ENCODE results near the gene RARA.

DNA sequence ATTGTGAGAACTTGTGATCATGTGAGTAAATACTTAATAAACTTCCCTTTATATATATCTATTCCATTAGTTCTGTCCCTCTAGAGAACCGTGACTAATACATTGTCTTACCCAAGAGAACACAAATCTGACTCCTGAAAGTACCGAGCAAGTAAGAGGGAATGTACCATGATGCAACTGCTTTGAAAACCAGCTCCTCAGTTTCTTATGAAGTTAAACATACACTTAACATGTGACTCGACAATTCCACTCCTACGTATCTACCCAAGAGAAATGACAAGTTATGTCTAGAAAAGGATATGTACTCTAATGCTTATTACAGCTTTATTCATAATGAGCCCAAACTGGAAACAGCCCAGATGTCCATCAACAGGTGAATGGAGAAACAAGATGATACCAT lies 64.3 kb downstream of the RARA start:
- no peak for TF ChIP-seq EZH2 (IDR thresholded peaks at IDR 0.05; ENCODE audit: insufficient read depth, low read length)
- TF ChIP-seq, protein P1, sequence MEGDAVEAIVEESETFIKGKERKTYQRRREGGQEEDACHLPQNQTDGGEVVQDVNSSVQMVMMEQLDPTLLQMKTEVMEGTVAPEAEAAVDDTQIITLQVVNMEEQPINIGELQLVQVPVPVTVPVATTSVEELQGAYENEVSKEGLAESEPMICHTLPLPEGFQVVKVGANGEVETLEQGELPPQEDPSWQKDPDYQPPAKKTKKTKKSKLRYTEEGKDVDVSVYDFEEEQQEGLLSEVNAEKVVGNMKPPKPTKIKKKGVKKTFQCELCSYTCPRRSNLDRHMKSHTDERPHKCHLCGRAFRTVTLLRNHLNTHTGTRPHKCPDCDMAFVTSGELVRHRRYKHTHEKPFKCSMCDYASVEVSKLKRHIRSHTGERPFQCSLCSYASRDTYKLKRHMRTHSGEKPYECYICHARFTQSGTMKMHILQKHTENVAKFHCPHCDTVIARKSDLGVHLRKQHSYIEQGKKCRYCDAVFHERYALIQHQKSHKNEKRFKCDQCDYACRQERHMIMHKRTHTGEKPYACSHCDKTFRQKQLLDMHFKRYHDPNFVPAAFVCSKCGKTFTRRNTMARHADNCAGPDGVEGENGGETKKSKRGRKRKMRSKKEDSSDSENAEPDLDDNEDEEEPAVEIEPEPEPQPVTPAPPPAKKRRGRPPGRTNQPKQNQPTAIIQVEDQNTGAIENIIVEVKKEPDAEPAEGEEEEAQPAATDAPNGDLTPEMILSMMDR (IDR thresholded peaks at IDR 0.05; ENCODE audit: insufficient read depth, low read depth, low read length): no peak
